Stimulated activated naive B cell treated with anti-CD40 and anti-IgM and Interleukin-4, amounts not matched to agents 10 μg/mL and 1 μg/mL and 100 μg/mL, for 72 hours (primary cell): Measurements from ENCODE around the gene GRK5.

Experiments used
- ATAC-seq, 2 donors: fragments of 150-1000 bp; cut with Tn5 transposase; replicated peaks; 2 replicates each; pipeline ENCODE4 v1.10.0; 2021; ENCODE audit warnings: moderate library complexity in 1 of 2
- DNase-seq: peaks from one replicate; pipeline ENCODE4 v3.0.0; 2021
- H3K27ac Mint-ChIP-seq: one replicate; pipeline ENCODE4 v1.8.0; 2022; ENCODE audit warnings: mild to moderate bottlenecking, mixed read lengths
- H3K27me3 Mint-ChIP-seq, 2 donors: one replicate each; pipeline ENCODE4 v1.8.0; 2022; ENCODE audit warnings: mixed read lengths in 2 of 2
- H3K36me3 Mint-ChIP-seq, 2 donors: one replicate each; pipeline ENCODE4 v1.8.0; 2022; ENCODE audit warnings: mixed read lengths in 2 of 2, mild to moderate bottlenecking in 1 of 2
- H3K4me1 Mint-ChIP-seq, 2 donors: one replicate each; pipeline ENCODE4 v1.8.0; 2022; ENCODE audit warnings: mixed read lengths in 2 of 2, mild to moderate bottlenecking in 1 of 2
- H3K4me3 Mint-ChIP-seq, 2 donors: one replicate each; pipeline ENCODE4 v1.8.0; 2022; ENCODE audit warnings: mild to moderate bottlenecking in 2 of 2, mixed read lengths in 2 of 2, moderate library complexity in 1 of 2
- H3K9me3 Mint-ChIP-seq, 2 donors: one replicate each; pipeline ENCODE4 v1.8.0; 2022; ENCODE audit warnings: mixed read lengths in 2 of 2, mild to moderate bottlenecking in 1 of 2

Gene GRK5

DNA sequence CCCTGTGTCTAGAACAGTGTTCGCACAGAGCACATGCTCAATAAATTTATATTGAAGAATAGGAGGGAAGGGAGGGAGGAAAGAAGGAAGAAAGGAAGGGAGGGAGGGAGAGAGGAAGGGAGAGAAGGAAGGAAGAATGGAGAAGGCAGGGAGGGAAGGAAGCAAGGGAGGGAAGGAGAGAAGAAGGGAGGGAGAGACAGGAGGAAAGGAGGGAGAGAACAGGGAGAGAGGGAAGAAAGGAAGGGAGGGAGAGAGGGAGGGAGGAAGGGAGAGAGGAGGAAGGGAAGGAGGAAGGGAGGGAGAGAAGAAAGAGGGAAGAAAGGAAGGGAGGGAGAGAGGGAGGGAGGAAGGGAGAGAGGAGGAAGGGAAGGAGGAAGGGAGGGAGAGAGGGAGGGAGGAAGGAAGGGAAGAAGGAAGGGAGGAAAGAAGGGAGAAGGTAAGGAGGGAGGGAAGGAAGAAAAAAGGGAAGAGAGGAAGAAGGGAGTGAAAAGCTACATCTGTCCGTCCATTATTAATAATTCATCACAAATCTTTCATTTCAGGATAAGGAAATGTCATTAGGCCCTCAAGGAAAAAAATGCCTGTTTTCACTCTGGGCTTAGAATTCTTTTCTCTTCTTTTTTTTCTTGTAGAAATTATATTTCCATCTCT, 79.7 kb downstream of the GRK5 start:
- ATAC-seq (no peak), DNase-seq (no peak)
- Mint-ChIP-seq H3K4me3 (no peak overlapping the region), H3K9me3 (no peaks in the 10 kb centered on the region), H3K27me3 (no peaks in the 10 kb centered on the region), H3K36me3 (peaks cover 0 to 3% of the 10 kb centered on the region in 2 donors), H3K27ac (peak overlapping the region; percentile 68), H3K4me1 (peaks cover 52 to 88% of the 10 kb centered on the region in 2 donors)

DNA sequence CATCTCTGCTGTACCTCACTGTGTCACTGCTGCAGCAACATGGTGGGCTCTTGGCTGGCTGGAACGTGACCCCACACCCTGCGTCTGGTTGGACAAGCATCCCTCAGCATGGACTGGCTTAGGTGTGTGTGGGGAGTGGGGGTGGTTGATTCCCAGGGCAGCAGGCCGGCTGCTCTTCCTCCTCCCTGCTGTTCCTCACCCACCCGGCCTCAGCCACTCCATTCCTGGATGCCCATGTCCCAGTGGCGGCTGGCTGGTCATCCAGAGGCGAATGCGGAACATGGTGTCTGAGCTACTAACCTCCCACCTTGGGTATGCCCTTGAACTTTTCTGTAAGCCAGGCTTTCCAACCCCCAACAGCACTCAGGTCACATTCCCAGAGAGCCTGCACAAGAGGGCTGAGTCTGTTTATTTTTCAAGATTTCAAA, 81.2 kb downstream of the GRK5 start:
- H3K27ac Mint-ChIP-seq: no peak overlapping the region
- H3K27me3 Mint-ChIP-seq: no peaks in the 10 kb centered on the region
- peaks cover 52 to 93% of the 10 kb centered on the region in 2 donors for H3K4me1 Mint-ChIP-seq

DNA sequence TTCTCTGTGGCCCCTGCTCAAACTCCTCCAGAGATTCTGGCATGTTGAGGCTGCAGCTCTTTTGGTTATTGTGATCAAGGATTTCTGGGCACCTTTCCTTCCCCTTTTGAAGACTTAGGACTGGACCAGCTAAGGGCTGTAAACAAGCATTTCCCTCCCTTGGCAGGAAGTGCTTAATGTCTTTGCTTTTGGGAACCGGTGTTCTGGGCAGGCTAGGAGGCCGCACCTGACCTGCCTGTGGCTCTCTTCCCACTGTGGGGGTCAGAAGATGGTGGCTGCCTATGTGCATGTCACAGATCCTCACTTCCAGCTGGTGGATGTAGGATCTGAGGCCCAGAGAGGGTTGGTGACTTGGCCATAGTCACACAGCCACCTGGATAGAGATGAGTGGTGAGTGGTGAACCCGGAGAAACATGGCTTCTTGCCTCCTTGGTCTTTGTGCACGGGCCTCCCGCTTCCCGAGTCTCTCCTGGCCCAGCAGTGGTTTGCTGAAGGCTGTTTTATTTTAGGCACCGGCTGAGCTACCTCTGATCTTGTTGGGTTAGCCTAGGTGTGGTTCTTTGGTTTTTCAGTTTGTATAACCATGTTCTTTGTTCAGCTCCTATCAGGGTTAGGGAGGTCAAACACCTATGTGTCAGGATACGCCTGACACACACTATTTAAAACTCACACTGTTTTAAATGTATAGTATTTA, 82.0 kb downstream of the GRK5 start:
- H3K36me3 Mint-ChIP-seq: no peaks in the 10 kb centered on the region
- DNase-seq (no peak), ATAC-seq (no peak)
- peak overlapping the region; percentile 78 for H3K27ac Mint-ChIP-seq
- H3K27me3 Mint-ChIP-seq: no peaks in the 10 kb centered on the region
- H3K9me3 Mint-ChIP-seq: no peaks in the 10 kb centered on the region
- H3K4me3 Mint-ChIP-seq: no peak overlapping the region
- peaks cover 47 to 87% of the 10 kb centered on the region in 2 donors for H3K4me1 Mint-ChIP-seq

More for the DNA sequence above, 81.2 kb downstream of the GRK5 start:
- Mint-ChIP-seq H3K4me3 (no peak overlapping the region), H3K36me3 (no peaks in the 10 kb centered on the region), H3K9me3 (no peaks in the 10 kb centered on the region)
- ATAC-seq (no peak), DNase-seq (no peak)

DNA sequence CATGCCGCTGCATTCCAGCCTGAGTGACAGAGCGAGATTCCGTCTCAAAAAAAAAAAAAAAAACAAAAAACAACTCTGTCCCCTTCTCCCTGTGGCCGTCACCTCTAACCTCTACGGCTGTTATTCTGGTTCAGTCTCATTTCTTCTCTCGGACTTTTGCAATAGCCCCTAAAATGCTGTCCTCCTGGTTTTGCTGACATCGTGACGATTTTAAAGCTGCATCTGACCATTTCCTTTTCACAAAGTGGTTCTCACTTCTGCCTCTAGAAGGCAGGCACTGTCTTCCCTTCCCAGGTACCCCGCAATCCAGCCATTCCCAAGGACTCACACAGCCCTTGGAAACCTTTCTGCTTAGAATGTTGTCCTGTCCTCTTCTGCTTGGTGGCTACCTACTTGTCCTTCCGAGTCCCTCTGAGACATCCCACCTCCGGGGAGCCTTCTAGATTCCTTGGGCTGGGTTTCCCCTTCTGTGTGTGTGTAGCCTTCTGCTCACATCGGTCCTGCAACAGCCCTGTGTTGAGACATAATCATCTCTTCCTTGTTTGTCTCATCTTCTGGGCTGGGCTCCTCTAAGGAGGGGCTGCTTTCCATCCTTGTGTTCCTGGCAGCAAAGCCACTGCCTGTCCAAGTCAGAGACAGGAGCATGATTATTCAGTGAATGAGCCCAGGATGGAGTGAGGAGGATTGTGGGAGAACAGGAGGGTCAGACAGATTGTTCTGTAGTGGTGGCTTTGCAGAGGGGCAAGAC, 83.1 kb downstream of the GRK5 start:
- Mint-ChIP-seq H3K9me3 (no peaks in the 10 kb centered on the region), H3K27me3 (no peaks in the 10 kb centered on the region), H3K4me1 (peaks cover 36 to 76% of the 10 kb centered on the region in 2 donors), H3K36me3 (peaks cover under 1 to 4% of the 10 kb centered on the region in 2 donors), H3K4me3 (no peak overlapping the region), H3K27ac (peak overlapping the region; percentile 37)
- DNase-seq (no peak), ATAC-seq (peak in 1 of 2 donors; percentile 33)

DNA sequence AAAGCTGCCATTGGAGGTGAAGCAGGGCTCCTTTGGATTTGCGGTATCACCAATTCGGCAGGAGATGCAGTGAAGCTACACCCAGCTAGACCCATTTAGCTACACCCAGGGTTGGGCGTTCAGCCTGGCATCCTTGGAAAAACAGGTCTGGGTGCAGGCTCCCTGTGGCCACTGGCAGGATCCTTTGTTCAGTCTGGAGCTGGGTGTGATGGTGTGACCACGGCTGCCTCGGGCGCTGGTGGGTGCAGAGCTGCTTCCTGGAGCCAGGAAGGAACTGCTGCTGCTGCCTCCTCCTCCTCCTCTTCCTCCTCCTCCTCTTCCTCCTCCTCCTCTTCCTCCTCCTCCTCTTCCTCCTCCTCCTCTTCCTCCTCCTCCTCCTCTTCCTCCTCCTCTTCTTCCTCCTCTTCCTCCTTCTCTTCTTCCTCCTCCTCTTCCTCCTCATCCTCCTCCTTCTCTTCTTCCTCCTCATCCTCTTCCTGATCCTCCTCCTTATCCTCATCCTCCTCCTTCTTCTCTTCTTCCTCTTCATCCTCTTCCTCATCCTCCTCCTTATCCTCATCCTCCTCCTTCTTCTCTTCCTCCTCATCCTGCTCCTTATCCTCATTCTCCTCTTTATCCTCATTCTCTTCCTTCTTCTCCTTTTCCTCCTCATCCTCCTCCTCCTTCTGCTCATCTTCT, 84.0 kb downstream of the GRK5 start:
- no peaks in the 10 kb centered on the region for H3K27me3 Mint-ChIP-seq
- H3K27ac Mint-ChIP-seq: peak overlapping the region; percentile 82
- no peak overlapping the region for H3K4me3 Mint-ChIP-seq
- ATAC-seq (peak in 1 of 2 donors; percentile 22), DNase-seq (no peak)
- peaks cover 4 to 10% of the 10 kb centered on the region in 2 donors for H3K36me3 Mint-ChIP-seq
- H3K9me3 Mint-ChIP-seq: no peaks in the 10 kb centered on the region
- peaks cover 35 to 67% of the 10 kb centered on the region in 2 donors for H3K4me1 Mint-ChIP-seq

GRCh38 chr10:119292968-119293760, 85.8 kb downstream of the GRK5 start:
- Mint-ChIP-seq H3K27me3 (no peaks in the 10 kb centered on the region), H3K4me3 (no peak overlapping the region), H3K9me3 (peaks cover 0 to 8% of the 10 kb centered on the region in 2 donors), H3K27ac (peak overlapping the region; percentile 59), H3K36me3 (peaks cover 18 to 25% of the 10 kb centered on the region in 2 donors), H3K4me1 (peaks cover 32 to 59% of the 10 kb centered on the region in 2 donors)
- no peak for DNase-seq
- no peak for ATAC-seq

DNA sequence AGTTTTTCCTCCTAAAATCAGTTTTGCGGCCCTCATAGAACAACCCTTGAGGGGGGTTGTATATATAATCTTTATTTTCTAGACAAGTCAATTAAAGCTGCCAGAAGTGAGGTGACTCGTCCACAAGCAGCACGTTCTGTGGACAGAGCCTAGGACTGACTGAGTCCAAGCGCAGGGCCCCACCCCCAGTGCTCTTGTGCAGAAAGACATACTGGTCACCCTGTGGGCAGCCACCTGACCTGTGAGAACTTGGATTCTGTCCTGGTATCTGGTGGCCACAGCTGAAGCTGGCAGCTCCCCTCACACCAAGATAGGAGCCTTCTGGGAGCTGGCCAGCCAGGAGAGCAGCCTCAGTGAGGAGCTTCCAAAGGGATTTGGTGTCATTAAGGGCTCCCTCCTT, 89.3 kb downstream of the GRK5 start:
- DNase-seq (no peak), ATAC-seq (no peak)
- peaks cover 37 to 60% of the 10 kb centered on the region in 2 donors for H3K4me1 Mint-ChIP-seq
- no peak overlapping the region for H3K4me3 Mint-ChIP-seq
- peaks cover 22 to 28% of the 10 kb centered on the region in 2 donors for H3K36me3 Mint-ChIP-seq
- peaks cover 0 to 8% of the 10 kb centered on the region in 2 donors for H3K9me3 Mint-ChIP-seq
- no peak overlapping the region for H3K27ac Mint-ChIP-seq
- no peaks in the 10 kb centered on the region for H3K27me3 Mint-ChIP-seq

DNA sequence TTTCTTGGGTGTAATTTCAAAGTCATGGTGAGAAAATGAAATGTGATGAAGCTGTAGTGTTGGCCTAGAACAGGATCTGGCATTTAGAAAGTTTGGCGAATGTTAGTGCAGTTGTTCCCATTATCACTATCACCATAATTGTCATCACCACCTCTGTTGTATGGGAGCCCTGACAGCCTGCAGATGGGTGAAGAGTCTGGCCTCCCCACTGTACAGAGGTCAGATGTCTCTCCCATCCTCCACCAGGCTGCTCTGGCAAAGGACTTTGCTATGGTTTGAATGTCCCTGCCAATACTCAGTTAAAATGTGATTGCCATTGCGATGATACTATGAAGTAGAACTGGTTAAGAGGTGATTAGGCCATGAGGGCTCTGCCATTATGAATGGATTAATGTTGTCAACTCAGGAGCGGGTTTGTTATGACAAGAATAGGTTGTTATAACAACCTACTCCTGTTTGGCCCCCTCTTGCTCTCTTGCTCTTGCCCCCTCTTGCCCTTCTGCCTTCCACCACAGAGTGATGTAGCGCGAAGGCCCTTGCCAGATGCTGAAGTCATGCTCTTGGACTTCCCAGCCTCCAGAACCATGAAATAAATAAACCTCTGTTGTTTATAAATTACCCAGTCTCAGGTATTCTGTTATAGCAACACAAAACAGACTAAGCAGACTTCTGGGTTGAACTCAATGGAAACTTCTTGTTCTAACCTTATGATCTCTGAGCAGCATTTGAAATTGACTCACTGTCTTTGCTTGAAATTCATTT, 90.0 kb downstream of the GRK5 start:
- Mint-ChIP-seq H3K27ac (peak overlapping the region; percentile 37), H3K4me1 (peaks cover 36 to 60% of the 10 kb centered on the region in 2 donors), H3K27me3 (no peaks in the 10 kb centered on the region), H3K36me3 (peaks cover 22 to 28% of the 10 kb centered on the region in 2 donors), H3K4me3 (no peak overlapping the region), H3K9me3 (peaks cover 0 to 8% of the 10 kb centered on the region in 2 donors)
- no peak for DNase-seq
- ATAC-seq: no peak

DNA sequence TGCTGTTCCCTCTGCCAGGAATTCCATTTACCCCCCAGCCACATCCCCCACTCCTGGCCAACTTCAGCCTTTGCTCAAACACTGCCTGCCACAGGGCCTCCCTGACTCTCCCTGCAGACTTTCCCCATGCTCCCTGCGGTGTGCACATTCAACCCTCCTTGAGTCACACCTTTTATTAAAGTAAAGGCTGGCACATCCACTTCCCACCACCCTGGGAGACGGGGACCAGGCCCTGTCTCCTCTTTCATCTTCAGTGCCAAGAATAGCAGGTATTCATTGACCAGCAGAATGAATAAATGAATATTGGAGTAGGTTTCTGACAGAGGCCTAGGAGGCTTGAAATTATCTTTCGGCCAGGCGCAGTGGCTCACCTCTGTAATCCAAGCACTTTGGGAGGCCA, 91.4 kb downstream of the GRK5 start:
- Mint-ChIP-seq H3K4me1 (peaks cover 44 to 63% of the 10 kb centered on the region in 2 donors), H3K9me3 (peaks cover 0 to 8% of the 10 kb centered on the region in 2 donors), H3K27me3 (no peaks in the 10 kb centered on the region), H3K4me3 (no peak overlapping the region), H3K27ac (no peak overlapping the region), H3K36me3 (peaks cover 22 to 28% of the 10 kb centered on the region in 2 donors)
- ATAC-seq: no peak
- no peak for DNase-seq

- DNase-seq: no peak
- Mint-ChIP-seq H3K9me3 (peaks cover 0 to 8% of the 10 kb centered on the region in 2 donors), H3K27ac (no peak overlapping the region)
Observed at GRCh38 chr10:119299531-119299930, 92.2 kb downstream of the GRK5 start.

DNA sequence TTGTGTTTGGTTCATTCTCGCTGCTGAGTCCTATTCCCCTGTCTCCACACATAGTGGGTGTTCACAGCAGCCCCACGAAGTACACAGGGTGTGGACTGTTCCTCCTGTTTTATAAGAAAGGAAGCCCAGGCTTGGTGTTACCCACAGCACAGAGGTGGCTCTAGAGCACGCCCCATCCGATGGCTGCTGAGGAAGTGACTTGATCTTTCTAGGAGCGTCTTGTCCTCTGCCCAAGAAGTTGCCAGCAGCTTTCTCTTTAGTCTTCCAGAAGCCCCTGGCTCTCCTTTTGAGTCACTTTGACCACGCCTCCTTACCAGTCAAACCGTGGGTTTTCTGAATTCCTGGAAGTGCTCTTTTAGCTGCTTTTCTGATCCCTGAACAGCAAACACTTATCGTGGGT, 94.0 kb downstream of the GRK5 start:
- peak overlapping the region; percentile 51 to 75 for H3K4me3 Mint-ChIP-seq
- H3K9me3 Mint-ChIP-seq: peaks cover 0 to 8% of the 10 kb centered on the region in 2 donors
- H3K27ac Mint-ChIP-seq: peak overlapping the region; percentile 95
- peak; percentile 48 for DNase-seq
- peaks cover 18% of the 10 kb centered on the region in 2 donors for H3K36me3 Mint-ChIP-seq
- ATAC-seq: peak; percentile 20 to 38
- H3K4me1 Mint-ChIP-seq: peaks cover 64 to 89% of the 10 kb centered on the region in 2 donors
- H3K27me3 Mint-ChIP-seq: no peaks in the 10 kb centered on the region

More at GRCh38 chr10:119299531-119299930, 92.2 kb downstream of the GRK5 start:
- Mint-ChIP-seq H3K27me3 (no peaks in the 10 kb centered on the region), H3K4me3 (no peak overlapping the region), H3K36me3 (peaks cover 22 to 28% of the 10 kb centered on the region in 2 donors), H3K4me1 (peaks cover 49 to 70% of the 10 kb centered on the region in 2 donors)
- peak; percentile 36 to 52 for ATAC-seq

GRCh38 chr10:119302172-119302571, 94.8 kb downstream of the GRK5 start:
- DNase-seq (no peak), ATAC-seq (no peak)
- Mint-ChIP-seq H3K4me3 (no peak overlapping the region), H3K36me3 (peaks cover 12% of the 10 kb centered on the region in 2 donors), H3K27ac (peak overlapping the region; percentile 70), H3K27me3 (no peaks in the 10 kb centered on the region), H3K9me3 (peaks cover 0 to 4% of the 10 kb centered on the region in 2 donors), H3K4me1 (peaks cover 72 to 97% of the 10 kb centered on the region in 2 donors)
